ENCODE measurements around the gene SRRM4.

The SRRM4 gene

DNA sequence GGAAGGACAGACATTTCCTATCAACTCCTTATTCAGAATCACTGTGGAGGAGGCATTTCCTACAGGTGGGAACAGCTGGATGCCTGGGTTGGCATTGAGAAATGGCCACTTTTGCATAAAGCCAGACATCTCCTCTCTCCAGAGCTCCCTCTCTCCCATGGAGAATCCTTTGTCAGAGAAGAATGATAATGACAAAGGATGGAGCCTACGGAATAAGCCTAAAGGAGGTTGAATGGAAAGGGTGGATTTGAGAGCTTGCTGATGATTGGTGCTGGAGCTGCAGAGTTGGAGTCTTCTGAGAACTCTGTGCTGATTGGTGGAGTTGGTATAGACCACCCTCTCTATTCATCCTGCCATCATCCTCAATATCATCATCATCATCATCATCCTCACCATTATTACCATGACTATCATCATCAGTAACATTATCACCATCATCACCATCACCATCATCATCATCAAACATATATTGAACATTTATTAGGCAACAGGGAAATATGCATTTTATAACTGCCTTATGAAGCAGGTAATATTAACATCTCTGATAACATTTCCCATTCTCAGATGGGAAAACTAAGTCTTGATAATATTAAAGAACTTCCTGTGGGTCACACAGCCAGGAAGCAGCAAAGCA is 108.2 kb downstream of the SRRM4 start:
- no peak for DNase-seq (ENCODE audit: low read depth in 1 of 2, low spot score in 1 of 2)
- no peaks in the 10 kb centered on the region for H3K27me3 ChIP-seq (ENCODE audit: insufficient read depth, poor library complexity, severe bottlenecking)
- H3K27ac ChIP-seq (replicated peaks) = no peak overlapping the region
- no peak for TF ChIP-seq REST (IDR thresholded peaks at IDR 0.05; ENCODE audit: insufficient replicate concordance, low read depth)
- TF ChIP-seq SPI1 (IDR thresholded peaks at IDR 0.05; ENCODE audit: borderline replicate concordance, low read depth) = no peak
- TF ChIP-seq, protein P1, sequence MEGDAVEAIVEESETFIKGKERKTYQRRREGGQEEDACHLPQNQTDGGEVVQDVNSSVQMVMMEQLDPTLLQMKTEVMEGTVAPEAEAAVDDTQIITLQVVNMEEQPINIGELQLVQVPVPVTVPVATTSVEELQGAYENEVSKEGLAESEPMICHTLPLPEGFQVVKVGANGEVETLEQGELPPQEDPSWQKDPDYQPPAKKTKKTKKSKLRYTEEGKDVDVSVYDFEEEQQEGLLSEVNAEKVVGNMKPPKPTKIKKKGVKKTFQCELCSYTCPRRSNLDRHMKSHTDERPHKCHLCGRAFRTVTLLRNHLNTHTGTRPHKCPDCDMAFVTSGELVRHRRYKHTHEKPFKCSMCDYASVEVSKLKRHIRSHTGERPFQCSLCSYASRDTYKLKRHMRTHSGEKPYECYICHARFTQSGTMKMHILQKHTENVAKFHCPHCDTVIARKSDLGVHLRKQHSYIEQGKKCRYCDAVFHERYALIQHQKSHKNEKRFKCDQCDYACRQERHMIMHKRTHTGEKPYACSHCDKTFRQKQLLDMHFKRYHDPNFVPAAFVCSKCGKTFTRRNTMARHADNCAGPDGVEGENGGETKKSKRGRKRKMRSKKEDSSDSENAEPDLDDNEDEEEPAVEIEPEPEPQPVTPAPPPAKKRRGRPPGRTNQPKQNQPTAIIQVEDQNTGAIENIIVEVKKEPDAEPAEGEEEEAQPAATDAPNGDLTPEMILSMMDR (IDR thresholded peaks at IDR 0.05; ENCODE audit: insufficient read depth, low read length) = no peak
- no peak for TF ChIP-seq GABPA (IDR thresholded peaks at IDR 0.05; ENCODE audit: low read depth)
- no peak for TF ChIP-seq POLR2AphosphoS5 (IDR thresholded peaks at IDR 0.05; ENCODE audit: low read depth)
- no peak overlapping the region for H3K4me3 ChIP-seq (replicated peaks; ENCODE audit: insufficient read depth, low read length)

- DNase-seq (ENCODE audit: low read depth in 1 of 2, low spot score in 1 of 2) = no peak
- H3K4me3 ChIP-seq (replicated peaks; ENCODE audit: insufficient read depth, low read length) = no peak overlapping the region
- no peak for TF ChIP-seq GABPA (IDR thresholded peaks at IDR 0.05; ENCODE audit: low read depth)
- no peak for TF ChIP-seq SPI1 (IDR thresholded peaks at IDR 0.05; ENCODE audit: borderline replicate concordance, low read depth)
- no peak for TF ChIP-seq POLR2AphosphoS5 (IDR thresholded peaks at IDR 0.05; ENCODE audit: low read depth)
- TF ChIP-seq, protein P1 (IDR thresholded peaks at IDR 0.05; ENCODE audit: insufficient read depth, low read length) = no peak
- no peak for TF ChIP-seq REST (IDR thresholded peaks at IDR 0.05; ENCODE audit: insufficient replicate concordance, low read depth)
- no peak overlapping the region for H3K27ac ChIP-seq (replicated peaks)
- H3K27me3 ChIP-seq (ENCODE audit: insufficient read depth, poor library complexity, severe bottlenecking) = no peaks in the 10 kb centered on the region
Measured at GRCh38 chr12:119090276-119090675, 108.9 kb downstream of the SRRM4 start.

DNA sequence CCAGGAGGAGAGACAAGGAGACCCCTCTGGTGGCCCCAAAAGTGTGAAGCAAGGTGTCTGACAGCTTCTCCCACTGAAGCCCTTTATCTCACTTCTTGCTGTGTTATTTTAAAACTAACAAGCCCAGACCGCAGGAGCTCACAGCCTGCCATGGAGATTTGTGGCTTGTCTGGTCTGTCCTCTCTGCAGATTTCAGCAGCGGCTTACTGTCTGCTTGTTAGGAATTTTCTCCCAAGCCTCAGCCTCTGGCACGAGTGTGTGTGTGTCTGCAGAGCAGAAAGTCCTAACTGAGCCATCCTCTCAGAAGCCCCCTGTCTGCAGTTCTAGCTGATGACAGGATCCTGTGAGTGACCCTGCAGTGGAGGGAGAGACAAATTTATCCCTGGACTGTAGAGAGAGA is 109.5 kb downstream of the SRRM4 start:
- no peak for DNase-seq (ENCODE audit: low read depth in 1 of 2, low spot score in 1 of 2)
- H3K27me3 ChIP-seq (ENCODE audit: insufficient read depth, poor library complexity, severe bottlenecking) = no peaks in the 10 kb centered on the region
- H3K27ac ChIP-seq (replicated peaks) = no peak overlapping the region
- H3K4me3 ChIP-seq (replicated peaks; ENCODE audit: insufficient read depth, low read length) = no peak overlapping the region
- TF ChIP-seq POLR2AphosphoS5 (IDR thresholded peaks at IDR 0.05; ENCODE audit: low read depth) (no peak), SPI1 (IDR thresholded peaks at IDR 0.05; ENCODE audit: borderline replicate concordance, low read depth) (no peak), GABPA (IDR thresholded peaks at IDR 0.05; ENCODE audit: low read depth) (no peak), REST (IDR thresholded peaks at IDR 0.05; ENCODE audit: insufficient replicate concordance, low read depth) (no peak)
- TF ChIP-seq, protein P1 (IDR thresholded peaks at IDR 0.05; ENCODE audit: insufficient read depth, low read length) = no peak

Data from HL-60 (cell line).